Lung microvascular endothelial cell (primary cell): Measurements from ENCODE around the gene EGFLAM. TPM values are rescaled to one million over a fixed set of nuclear protein-coding genes. Genes with fewer than 3 reads are reported as not detected.

Experiments used
- DNase-seq, 2 donors: peaks; one replicate each; pipeline versions ENCODE4 v3.0.0 to v3.0.0-alpha.2; 2010; ENCODE audit warnings: low read depth in 2 of 2
- total RNA-seq: library from RNA; depleted of rRNA; stranded (reverse); fragments of >200 nt; gene quantifications from 2 replicates; pipeline ENCODE4 v1.2.1, GENCODE V29; 2014

Gene EGFLAM
- total RNA-seq, 1 donor from 2014 or later = 0.20 TPM

DNA sequence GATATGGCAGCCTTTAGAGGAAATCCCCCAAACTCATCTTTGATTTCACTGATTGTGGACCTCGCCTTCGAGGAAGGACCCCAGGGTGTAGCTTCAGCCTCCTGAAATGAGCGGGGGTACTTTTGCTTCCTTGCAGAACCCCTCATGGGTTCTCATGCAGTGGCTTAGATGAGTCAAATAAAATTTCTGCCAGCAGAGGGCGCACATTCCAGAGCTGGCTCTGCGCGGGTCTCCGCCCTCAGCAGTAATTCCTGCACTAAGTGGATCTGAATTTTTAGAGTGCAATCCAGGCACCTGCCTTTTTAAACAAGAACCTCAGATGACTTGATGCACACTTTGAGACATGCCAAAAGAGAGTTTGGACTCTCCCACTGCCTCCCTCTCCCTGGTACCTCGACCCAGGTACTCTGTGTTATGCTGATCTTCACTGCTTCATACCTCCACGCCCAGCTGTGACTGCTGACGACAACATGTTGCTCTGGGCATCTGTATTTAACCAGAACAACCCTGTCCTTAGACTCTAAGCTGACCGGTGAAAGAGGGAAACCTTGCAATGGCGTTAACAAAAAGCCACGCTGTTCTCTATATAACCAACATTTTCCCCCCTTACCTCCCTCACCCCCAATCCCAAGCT is 7.3 kb downstream of the EGFLAM start:
- peak; percentile 56 to 71 for DNase-seq

DNA sequence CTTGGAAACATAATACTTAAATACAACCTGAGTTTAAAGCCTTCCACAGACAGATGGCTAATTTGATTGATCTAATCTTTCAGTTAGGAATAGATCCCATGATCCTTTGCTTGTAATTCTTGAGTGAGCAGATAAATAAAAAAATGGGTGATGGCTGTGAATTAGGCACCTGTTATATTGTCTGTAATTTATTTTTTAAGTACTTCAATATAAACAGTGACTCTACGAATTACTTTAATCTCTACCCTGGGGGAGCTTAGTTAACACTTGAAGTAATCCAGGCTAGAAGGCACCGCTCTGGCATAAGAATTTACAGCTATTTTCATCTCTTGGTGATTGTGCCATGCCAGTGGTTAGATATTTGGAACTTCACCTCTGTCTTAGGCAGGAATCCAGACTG is 9.0 kb downstream of the EGFLAM start:
- DNase-seq = no peak

DNA sequence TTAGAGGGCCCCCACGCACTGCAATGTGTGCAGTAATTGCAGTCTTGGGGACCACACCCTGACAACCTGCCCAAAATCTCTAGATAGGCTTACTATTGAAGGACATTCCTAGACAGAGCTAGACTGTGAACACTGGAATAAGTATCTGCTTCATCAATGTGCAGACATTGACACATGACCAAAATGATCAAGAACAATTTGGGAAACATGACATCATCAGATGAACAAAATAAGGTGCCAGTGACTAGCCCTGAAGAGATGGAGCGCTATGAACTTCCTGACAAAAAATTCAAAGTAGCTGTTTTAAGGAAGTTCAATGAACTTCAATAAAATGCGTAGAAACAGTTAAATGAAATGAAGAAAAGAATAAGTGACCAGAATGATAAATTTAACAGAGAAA is 15.3 kb downstream of the EGFLAM start:
- DNase-seq = no peak

DNA sequence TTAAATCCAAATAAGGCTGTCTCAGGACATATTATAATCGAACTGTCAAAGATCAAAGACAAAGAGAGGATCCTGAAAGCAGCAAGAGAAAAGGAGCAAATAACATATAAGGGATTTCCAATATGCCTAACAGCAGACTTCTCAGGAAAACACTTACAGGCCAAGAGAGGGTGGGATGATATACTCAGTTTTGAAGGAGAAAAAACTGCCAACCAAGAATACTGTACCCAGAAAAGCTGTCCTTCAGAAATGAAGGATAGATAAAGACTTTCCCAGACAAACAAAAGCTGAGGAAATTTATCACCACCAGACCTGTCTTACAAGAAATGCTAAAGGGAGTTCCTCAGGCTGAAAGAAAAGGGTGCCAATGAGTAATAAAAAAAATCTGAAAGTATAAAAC is 16.0 kb downstream of the EGFLAM start:
- no peak for DNase-seq

DNA sequence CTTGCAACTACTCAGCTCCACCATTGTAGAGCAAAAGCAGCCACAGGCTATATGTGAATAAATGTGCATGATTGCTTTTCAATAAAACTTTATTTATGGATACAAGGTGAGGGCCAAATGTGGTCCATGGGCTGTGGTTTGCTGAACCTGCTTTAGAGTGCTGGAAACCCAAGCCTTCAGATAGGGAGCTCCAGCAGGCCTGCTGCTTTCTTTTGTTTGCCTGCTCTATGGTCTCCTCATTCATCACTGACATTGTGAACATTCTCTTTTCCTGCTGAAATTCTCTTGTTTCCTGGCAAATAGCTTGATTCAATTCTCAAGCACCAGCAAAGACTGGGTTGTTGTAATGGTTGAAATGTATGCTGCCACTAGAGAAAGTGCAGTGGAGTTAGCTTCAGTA is 26.0 kb downstream of the EGFLAM start:
- no peak for DNase-seq

DNA sequence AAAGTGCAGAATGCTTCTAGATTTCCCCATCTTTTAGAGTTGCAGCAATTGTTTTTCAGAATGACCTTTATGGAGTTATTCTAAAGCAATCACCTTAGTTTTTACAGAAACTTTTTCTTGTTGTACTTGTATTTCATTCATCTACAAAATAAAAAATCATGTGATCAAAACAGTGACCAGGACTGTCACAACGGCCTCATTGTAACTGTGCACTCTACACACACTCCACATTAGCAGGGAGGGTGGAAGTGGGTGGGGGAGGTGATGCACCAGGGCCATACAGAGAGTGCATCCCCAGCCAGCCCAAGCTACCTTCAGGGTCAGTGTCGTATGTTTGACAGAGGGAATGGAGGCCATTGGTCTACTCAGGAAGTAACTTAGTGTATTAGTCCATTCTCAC is 26.9 kb downstream of the EGFLAM start:
- DNase-seq = no peak

DNA sequence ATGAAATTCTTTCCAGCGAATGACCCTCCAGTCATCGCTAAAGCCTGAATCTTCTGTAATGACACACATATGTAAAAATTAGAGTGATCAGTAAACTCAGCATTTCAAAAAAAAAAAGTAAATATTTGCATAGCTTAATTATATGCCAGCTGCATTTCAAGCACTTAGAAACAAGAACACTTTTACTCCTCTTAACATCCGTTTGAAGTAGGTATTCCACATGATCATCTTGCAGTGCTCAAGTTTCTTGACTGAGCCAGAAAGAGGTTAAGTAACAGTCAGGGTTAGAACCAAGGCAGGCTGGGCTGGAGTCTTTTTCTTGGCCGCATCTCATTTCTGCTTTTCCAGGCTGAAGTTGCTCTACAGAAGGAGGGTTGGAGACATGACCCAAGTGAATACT is 27.6 kb downstream of the EGFLAM start:
- no peak for DNase-seq

DNA sequence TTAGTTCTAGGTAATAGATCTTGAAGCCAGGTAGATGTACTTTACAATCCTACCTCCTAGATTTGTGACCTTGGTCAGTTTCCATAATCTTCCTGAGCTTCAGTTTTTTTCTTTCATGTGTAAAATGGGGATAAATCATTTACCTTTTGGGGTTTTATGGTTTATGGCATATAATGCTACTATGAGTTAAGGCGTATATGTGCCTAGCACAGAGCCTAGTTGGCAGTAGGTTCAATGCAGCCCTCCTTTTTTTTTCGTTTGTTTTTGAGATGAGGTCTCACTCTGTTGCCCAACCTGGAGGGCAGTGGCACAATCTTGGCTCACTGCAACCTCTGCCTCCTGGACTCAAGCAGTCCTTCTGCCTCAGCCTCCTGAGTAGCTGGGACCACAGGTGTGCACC is 28.8 kb downstream of the EGFLAM start:
- DNase-seq = no peak

DNA sequence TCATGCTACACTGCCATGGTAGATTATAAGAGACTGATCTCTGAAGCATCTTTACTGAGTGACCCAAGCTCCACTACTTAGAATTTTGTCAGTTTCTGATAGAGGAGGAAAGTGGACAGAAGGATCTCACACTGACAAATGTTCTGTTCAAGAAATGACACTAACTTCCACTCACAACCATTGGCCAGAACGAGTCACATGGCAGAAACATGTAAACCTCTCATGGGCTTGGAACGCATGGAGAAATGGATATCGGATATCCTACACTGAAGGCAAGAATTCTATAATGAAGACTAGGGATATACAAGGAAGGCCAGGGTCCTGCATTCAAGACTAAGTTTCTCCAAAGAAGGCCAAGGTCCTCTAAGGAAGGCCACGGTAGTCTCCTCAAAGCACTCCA is 31.1 kb downstream of the EGFLAM start:
- DNase-seq = no peak

DNA sequence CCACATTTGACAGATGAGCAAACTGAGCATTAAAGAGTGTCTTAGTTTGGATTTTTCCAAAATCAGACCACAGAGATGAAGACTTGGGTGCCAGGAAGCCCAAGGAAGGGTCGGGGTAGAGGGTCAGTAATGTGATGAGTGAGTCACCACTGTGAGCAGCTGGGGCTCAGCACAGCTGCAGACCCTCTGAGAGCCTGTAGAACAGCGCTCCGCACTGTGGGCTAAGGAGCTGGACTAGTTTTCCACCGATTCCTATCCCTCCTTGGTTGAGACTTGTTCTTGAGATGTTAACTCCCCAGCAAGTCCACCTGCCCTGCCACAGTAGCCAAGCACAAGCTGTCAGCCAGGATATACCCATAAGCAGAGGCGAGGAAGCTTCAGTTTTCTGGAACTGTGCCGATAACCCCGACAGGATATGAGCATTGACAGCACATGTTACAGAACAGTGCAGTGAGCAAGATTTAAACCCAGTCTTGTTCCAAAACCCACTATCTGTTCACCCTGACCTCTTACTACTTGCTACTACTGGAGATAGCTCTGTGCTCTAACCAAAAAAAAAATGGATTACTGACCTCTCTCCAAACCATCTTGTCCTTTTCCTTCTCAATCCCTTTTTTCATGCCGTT is 31.8 kb downstream of the EGFLAM start:
- no peak for DNase-seq

DNA sequence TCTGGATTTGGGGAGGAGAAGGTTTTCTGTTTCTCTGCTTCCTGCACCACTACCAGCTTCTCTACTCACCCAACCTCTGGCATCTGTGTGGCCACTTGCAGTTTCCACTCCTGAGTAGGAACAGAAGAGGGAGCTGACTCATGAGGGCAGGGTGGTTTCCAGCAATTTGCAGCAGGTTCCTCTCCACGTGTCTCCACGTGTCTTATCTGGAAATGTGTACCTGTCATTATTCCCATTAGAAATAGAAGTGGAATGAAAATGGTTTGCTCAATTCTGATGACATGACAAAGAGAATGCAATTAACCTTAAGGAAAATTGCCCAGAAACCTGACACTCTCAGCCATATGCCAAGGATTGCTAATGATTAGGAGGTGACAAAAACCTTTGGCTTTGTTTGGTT is 33.0 kb downstream of the EGFLAM start:
- DNase-seq = no peak

DNA sequence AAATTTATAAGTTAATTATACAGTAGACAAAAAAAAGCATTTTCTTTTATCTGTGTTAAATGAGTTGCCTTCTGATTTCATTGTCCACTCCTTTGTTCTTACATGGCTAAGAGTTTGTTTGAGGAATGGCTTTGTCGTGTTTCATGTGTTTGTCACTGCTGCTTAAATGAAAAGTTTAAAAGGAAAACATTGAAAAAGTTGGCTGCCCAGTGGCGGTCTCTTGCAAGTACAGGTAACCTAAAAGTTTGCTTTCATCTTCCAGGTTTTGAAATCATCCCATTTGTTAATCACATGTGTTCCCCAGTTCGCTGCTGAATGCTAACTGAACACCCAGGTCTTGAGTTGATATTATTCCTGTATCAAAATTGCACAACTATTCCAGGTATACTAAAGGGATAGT is 33.9 kb downstream of the EGFLAM start:
- DNase-seq = no peak

DNA sequence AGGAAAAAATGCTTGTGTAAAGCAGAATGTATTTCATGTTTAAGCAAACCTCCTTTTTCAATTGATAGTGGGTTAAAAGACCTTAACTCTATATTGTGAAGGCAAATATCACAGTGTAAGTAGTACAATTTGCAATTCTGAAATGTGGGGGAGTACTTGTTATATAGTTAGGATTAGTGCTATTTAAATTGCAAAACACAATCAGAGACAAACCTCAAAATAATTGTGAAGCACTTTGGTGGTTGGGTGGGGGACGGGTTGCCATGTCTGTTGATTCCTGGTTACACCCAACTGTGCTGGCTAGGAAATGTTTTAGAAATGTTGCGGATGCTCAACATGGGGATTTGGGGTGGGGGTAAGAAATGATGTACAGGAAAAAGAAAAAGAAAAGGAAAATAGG is 37.4 kb downstream of the EGFLAM start:
- no peak for DNase-seq

DNA sequence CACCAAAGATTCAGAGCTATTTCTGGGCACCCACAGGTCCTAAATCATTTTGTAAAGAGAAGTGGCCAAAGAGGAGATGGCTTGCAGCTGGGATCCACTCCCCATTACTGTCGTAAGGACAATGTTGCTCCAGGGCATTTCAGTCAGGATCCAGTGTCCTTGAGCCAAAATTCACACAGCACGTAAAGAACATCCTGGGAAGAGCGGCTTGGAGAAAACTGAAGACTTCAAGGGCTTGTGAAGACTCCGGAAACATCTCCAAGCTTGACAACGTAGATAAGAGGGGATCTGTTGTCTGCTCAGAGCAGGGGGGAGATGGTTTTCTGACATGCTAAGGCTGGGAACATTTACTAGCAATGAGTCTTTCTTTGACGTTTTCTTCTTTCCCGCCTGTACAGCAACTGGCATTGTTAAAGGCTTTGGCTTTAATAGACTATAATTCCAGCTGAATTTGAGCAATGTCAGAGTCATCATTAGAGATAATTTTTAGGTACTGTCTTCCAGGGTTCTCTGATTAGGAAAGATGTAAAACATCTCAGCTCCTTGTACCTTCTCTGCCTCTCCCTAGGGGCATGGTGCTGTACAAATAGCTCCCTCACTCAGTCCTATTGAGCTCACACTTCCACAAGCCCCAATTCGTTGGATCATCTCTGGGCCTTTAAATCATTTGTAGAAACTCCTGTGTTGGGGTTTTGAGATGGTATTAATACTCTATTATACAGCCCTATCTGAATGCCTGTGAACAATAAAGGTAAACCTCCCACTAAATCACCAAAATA is 39.7 kb downstream of the EGFLAM start:
- DNase-seq = no peak

DNA sequence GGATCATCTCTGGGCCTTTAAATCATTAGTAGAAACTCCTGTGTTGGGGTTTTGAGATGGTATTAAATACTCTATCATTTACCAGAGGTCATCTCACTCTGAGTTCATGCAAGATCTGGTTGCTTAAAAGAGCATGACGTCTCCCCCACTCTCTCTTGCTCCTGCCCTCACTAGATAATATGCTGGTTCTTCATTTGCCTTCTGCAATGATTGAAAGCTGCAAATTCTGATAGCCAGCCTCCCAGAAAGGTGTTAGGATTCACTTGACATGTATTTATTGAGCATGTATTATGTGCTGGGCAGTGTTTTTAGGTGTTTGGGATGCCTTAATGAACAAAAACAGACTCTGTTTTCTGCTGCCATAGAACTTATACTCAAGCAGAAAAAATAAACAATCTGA is 41.2 kb downstream of the EGFLAM start:
- no peak for DNase-seq

DNA sequence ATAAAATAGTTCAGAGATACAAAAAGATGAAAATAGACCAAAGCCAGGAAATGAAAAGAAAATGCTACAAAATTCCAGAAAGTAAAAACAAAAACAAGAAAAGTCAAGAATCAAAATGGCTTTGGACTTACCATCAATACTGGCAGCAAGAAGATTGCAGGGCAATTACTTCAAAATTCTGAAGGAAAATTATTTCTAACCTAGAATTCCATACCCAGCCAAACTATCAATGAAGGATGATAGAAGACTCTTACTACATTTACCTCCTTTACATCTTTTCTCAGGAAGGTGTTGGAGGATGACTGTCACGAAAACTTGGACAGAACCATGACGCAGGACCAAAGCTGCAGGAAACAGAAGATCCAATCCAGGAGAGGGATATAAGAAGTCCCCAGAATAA is 46.8 kb downstream of the EGFLAM start:
- DNase-seq = no peak

DNA sequence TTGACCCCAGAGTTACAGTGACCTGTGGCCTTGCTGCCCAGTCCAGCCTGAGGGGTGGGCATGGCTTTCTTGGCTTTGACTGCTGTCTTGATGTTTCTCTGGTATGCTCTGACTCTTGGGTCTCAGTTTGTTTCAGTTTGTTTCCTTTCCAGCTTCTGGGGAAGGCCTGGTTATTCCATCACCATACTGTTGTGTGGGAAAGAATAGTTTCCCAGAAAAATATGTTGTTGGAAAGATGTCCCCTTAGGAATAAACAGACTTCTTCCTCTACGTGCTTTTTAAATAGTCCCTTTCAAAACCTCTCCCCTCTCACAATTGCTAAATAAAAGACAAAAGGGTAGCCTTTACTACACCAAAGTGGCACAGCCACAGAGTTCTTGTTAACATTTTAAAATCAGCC is 49.5 kb downstream of the EGFLAM start:
- DNase-seq = no peak

DNA sequence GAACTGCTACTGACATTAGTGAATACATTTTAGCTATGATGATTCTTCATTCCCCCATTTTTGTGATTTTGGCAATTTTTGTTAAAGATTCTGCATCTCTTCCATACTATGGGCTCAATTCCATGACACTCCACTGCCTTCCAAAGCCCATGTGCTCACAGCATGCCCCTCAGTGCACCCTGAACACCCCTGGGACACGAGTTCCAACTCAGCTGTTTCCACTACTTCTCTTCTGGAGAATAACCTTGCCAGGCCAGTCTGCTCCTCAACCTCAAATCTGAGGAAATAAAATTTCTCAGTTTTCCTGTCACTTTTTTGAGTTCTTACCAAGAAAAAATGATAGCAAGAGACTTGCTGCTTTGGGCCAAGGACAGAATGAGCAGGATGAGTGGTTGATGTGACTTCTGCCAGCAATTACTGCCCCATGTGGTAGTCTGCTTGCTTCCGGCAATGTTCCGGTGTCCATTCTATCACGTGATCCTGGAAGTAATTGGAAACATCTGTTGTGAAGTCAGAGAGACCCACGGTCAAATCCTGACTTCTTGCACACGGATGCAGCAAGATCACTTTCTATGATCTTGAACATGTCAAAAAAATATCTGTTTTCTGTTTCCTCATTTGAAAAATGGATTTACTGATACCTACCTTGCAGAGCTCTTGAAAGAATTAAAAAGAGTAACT is 58.3 kb downstream of the EGFLAM start:
- no peak for DNase-seq

DNA sequence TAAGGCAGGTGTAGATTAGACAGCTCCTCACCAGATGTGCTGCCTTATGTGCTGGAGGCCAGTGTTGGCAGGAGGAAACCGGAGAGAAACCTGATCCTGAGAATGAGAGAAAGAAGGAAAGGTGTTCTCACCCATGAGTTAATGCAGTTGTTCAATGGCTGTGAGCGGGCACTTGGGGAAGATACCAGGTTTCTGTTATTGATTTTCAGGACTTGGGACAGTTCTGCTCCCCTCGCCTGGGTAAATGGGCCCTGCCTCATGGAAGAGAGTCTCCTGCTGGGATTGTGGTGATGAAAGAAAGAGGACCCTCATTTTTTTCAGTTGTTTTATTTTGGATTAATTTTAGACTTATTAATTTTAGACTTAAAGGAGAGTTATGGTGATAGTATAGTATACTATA is 59.5 kb downstream of the EGFLAM start:
- no peak for DNase-seq

DNA sequence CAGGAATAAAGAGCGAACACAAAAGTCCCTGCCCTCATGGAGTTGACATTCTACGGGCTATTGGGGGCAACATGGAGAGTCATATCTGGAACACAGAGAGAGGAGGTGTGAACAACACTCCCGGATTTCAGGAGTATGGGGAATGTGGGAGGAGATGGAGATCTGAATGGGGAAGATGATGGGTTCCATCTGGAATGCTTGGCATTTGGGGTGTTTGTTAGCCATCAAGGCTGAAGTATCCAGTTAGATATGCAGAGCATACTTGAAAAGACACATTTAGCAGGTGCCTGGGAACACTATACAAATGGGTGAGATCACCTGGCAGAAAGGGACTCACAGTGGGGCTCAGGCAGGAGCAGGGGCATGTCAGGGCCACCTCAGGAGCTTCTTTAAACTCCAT is 61.1 kb downstream of the EGFLAM start:
- no peak for DNase-seq

DNA sequence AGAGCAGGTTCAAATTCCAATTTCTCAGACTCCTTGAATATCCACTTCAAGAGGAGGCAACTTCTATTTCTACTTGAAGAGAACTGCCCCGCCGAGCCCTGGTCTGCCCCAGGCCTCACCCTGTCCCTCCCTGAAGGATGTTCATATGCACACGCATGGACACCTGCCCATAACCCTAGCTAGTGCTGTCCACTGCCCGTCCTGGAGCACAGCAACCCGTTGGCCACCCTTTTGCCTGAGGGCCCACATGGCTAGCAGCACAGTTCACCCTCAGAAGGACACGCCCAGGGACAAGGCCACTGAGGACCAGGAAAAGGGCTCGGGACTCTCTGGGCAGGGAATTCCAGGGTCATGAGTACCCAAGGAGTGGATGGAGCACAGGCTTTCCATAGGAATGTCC is 63.6 kb downstream of the EGFLAM start:
- DNase-seq = no peak

DNA sequence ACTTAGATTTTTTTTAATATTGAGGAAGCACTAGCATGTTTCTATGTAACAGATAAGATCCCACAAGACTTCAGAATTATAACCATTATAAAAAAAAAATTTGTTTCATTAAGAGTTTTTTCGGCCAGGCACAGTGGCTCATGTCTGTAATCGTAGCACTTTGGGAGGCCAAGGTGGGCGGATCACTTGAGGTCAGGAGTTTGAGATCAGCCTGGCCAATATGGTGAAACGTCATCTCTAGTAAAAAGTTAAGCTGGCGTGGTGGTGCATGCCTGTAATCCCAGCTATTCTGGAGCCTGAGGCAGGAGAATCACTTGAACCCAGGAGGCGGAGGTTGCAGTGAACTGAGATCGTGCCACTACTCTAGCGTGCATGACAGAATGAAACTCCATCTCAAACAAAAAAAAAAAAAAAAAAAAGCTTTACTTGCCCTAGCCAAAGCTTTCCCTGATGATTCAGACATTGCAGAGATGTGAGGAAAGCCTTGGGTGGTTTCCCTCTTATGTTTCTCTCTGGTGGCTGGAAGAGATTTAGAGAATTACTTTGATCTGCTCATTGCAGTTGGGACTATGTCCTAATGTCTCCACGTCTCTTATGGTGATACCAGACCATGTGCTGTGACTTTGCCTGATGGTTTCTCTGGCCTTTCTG is 65.4 kb downstream of the EGFLAM start:
- no peak for DNase-seq
